Measurements from ENCODE around the gene STMN3. TPM values are rescaled to one million over a fixed set of nuclear protein-coding genes. Genes with fewer than 3 reads are reported as not detected.

STMN3 gene
- polyA plus RNA-seq, 3 donors: 10.6 to 16.9 (median 12.6) TPM

DNA sequence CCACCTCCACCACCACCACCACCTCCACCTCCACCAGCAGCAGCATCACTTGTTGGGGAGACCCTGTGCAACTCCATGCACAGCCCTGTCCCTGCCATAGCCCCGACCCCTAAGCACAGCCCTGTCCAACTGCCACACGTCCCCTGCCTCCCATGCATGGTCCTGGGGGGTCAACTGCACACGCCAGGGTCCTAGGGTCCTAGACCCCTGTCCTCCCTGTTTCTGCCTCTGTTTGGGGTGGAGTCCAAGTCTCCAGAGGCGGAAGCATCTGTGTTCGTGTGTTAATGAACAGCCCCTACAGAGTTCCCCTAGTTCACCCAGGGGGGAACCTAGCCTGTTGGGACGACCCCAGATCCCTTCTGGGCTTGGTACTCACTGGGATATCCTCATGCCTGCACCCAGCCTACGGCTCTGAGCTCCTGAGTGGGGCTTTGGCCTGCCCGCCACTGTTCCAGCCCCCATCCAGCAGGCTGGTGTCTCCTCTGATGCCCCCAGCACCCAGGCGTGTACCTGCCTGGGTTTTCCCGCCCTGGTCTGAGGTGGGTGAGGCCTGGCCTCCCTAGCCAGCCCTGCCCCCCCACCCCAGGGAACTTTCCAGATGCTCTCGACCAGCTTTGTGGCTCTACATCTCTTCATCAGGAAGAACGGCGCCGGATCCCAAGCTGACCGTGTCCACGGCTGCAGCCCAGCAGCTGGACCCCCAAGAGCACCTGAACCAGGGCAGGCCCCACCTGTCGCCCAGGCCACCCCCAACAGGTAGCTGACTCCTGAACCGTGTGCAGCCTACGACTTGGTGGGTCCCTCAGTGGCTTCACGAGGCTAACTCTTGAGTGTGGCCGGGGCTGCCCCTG, 40.7 kb upstream of the STMN3 start:
- no peak overlapping the region for H3K27ac ChIP-seq (ENCODE audit: low read depth, low read length)
- 88 to 98% (median 94%) methylated on average over 20 to 21 of the region's 21 CpGs for WGBS, 3 donors

DNA sequence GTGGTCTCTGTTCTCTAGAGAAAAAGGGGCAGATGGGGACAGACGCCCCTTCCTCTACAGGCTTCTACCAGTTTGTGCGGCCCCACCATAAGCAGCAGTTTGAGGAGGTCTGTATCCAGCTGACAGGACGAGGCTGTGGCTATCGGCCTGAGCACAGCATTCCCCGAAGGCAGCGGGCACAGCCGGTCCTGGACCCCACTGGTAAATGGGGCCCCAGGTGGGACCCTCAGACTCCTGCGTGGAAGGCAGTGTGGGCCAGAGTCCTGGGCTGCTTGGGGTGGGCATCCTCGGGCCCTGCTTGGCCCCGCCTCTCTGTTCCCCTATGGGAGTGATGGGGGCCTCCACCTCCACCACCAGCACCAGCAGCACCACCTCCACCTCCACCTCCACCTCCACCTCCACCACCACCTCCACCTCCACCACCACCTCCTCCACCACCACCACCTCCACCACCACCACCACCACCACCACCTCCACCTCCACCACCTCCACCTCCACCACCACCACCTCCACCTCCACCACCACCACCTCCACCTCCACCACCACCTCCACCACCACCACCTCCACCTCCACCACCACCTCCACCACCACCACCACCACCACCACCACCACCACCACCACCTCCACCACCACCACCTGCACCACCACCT, 40.0 kb upstream of the STMN3 start:
- 88 to 90% (median 89%) methylated on average over 8 to 10 of the region's 10 CpGs for WGBS, 3 donors
- H3K27ac ChIP-seq (ENCODE audit: low read depth, low read length): no peak overlapping the region

DNA sequence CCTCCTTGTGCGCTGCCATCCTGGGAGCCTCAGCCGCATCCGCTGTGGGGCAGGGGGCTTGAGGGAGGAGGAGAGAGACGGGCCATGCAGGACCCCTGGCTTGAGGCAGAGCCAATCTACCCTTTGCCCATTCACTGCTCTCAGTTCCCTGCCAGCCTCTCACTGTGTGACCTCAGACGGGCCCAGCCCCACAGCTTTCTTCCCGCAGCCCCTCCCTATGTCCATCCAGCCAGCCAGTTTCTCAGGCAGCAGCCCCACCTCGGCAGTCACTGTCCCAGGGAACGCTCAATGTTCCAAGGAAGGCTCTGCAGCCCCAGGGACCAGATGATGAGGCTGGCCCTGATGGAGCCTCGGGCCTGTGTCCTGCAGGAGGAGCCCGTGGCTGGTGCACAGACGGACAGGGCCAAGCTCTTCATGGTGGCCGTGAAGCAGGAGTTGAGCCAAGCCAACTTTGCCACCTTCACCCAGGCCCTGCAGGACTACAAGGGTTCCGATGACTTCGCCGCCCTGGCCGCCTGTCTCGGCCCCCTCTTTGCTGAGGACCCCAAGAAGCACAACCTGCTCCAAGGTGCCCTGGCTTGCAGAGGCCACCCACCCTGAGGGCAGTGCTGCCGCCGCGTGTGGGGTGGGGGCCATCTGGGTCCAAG, 39.3 kb upstream of the STMN3 start:
- H3K27ac ChIP-seq (ENCODE audit: low read depth, low read length): no peak overlapping the region
- WGBS, 3 donors: 69 to 81% (median 69%) methylated on average over 17 to 20 of the region's 20 CpGs

DNA sequence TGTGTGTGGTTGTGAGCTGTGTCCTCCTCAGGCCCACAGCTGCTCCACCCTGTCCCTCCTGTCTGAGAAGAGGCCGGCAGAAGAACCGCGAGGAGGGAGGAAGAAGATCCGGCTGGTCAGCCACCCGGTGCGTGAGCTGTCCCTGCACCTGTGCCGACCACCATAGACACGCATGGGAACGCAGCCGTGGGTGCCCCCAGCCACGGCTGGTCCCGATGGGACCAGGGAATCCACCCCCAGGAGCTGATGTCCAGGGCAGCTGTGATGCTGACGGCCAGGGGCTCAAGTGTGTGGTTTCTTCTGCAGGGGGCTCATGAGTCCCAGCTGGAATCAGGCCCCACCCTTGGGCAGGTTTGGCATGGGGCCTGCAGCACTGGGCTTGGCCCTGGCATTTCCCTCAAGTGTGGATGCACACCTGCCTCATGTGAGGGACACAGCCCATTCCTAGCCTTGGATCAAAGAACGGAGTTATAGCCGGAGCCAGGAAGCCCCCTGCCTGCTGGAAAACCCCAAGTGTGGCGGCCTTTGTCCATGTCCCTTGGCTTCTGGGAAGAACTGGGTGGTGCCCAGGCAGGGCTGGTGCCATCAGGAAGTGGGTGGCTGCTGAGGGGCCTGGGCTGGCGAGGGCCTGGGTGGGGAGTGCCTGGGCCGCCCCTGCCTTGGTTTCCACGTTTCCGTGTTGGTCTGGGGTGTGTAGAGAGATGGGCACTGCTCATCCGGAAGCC, 38.6 kb upstream of the STMN3 start:
- WGBS, 3 donors: 80 to 89% (median 80%) methylated on average over 10 to 21 of the region's 21 CpGs
- no peak overlapping the region for H3K27ac ChIP-seq (ENCODE audit: low read depth, low read length)

DNA sequence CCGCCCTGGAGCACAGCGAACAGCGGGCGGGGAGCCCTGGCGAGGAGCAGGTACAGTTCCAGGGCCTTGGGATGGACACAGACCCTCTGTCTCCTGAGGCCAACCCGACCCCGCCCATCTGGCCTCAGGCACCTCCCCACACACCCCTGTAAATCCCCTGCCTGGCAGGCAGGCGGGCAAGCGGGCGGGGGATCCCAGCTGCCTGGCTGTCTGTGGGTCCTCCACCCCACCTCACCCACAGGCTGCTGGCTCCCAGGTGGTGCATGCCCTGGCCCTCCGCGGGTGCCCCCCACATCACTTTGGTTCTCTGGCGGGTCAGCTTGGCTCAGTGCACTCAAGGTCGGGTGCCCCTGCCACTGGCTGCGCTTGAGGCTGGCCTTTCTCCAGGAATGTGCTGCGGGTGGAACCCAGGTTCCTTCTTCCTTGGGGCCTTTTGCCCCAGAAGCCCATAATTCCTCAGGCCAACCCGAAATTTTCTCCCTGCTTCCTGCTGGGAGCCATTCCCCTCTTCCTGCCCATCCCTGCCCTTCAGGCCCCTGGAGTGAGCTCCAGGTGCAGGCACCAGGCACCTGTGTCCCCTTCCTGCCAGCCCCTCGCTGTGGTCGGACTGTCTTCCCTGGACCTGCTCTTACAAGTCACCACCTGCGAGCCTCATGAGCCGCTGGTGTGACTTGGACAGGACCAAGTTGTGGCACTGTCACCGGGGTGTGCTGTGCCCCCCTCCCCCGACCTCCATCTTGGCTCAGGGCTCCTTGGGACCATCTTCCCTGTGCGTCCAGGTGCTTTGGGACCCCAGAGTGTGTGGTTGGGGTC, 37.9 kb upstream of the STMN3 start:
- 79 to 84% (median 84%) methylated on average over 24 of the region's 24 CpGs for WGBS, 3 donors
- no peak overlapping the region for H3K27ac ChIP-seq (ENCODE audit: low read depth, low read length)

DNA sequence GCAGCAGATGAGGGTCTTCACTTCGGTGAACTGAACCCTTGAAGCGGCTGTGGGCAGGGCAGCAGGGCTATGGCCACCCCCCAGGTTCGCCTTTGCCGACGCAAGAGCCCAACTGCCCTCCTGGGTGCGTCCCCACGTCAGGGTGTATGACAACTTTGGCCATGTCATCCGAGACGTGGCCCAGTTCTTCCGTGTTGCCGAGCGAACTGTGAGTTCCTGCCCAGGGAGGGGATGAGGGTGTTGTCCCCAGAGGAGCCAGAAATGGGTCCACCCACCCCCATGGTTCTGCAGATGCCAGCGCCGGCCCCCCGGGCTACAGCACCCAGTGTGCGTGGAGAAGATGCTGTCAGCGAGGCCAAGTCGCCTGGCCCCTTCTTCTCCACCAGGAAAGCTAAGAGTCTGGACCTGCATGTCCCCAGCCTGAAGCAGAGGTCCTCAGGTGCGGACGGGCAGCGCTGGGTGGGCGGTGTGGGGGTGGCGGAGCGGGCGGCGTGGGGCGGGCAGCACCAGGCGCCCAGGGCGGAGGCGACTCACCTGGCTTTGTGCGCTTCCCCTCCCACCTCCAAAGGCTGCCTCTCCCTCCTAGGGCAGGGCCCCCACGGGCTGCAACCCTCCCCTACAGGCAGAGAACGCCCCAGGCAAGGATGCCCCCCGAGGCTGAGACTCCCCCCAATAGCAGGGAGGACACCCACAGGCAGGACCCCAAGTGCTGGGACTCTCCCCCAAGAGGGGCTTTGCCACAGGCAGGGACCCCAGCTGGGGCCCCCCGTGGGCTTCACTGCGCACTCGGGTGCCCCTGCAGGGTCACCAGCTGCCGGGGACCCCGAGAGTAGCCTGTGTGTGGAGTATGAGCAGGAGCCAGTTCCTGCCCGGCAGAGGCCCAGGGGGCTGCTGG, 37.0 kb upstream of the STMN3 start:
- WGBS, 3 donors: 90 to 92% (median 90%) methylated on average over 38 to 40 of the region's 40 CpGs
- no peak overlapping the region for H3K27ac ChIP-seq (ENCODE audit: low read depth, low read length)

DNA sequence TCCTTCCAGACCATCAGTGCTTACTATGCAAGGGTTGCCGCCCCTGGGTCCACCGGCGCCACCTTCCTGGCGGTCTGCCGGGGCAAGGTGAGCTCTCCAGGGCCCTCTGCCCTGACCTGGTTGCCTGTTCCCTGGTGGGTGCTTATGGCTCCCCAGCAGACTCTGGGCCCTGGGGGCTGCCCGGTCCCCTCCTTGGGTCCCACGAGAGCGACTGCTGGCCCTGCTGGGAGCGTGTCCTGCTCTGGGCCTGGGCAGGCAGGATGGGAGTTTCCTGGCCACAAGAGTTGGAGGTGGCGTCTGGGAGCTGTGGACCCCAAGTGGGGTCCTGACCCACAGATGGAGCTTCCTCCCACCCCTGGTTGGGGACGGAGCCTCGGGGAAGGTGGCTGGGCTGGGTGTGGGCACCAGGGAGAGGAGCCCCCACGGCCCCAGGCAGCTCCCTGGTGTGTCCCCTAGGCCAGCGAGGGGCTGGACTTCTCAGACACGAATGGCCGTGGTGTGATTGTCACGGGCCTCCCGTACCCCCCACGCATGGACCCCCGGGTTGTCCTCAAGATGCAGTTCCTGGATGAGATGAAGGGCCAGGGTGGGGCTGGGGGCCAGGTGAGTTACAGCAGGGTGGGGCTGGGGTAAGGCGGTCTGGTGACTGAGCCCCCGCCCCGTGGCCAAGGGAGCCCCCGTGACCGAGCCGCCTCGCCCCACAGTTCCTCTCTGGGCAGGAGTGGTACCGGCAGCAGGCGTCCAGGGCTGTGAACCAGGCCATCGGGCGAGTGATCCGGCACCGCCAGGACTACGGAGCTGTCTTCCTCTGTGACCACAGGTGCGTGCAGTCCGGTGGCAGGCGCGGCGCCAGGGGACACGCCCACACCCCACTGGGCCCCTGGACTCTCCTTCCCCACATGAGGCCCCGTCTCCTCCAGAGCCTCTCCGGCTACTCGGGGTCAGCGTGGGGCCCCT, 36.1 kb upstream of the STMN3 start:
- 90 to 92% (median 92%) methylated on average over 44 of the region's 44 CpGs for WGBS, 3 donors
- H3K27ac ChIP-seq (ENCODE audit: low read depth, low read length): no peak overlapping the region

DNA sequence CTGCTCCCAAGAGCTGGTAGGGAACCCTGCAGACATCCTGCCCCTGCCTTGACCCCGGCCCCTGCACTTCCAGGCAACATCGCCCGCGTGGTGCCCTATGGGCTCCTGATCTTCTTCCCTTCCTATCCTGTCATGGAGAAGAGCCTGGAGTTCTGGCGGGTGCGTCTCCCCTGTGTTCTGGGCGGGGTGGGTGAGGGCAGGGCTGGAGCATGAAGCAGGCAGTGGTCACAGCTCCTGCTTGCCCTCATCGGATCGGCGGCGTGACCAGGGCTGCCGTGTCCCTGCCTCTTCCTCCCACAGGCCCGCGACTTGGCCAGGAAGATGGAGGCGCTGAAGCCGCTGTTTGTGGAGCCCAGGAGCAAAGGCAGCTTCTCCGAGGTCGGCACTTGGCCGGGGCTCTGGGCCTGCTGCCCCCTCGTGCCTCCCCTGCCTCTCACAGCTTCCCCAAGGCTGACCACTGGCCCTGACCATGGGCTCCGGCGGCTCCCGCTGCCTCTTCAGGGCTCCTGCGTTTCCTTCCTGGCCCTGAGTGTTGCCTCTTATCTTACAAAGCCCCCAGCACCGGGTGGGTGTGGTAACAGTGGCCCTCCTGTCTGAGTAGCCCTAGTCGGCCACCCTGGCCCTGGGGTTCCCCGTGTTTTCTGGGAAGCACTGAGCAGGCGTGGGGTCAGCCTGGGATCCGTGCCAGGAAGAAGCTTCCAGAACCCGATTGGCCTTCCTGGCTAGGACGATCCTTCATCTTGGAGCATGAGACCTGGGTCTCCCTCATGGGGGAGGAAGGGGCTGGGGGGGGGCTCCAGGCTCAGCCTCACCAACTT, 35.2 kb upstream of the STMN3 start:
- peak overlapping the region; percentile 95 for H3K27ac ChIP-seq (ENCODE audit: low read depth, low read length)
- 67 to 78% (median 68%) methylated on average over 31 of the region's 31 CpGs for WGBS, 3 donors

DNA sequence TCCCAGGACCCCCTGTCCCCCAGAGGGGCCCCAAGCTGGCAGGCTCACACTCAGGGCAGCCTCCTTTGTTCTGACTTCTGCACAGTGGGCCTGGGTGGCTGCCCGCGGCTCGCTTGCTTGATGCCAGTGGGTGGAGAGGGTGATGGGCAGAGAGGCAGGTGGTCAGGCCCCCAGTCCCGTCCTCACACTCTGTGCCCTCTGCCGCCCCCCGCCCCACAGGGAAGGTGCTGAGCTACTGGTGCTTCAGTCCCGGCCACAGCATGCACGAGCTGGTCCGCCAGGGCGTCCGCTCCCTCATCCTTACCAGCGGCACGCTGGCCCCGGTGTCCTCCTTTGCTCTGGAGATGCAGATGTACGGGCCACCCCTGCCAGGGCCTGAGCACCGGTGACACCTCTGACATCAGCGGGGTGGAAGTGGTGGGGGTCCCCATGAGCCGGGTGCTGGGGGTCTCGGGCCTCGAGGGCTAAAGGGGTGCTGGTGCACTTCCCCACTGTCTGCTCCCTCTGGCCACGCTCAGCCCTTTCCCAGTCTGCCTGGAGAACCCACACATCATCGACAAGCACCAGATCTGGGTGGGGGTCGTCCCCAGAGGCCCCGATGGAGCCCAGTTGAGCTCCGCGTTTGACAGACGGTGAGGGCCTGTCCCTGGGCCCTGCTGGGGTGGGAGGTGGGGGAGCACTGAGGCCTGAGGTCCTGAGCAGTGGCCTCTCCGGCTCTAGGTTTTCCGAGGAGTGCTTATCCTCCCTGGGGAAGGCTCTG, 34.4 kb upstream of the STMN3 start:
- peak overlapping the region; percentile 95 for H3K27ac ChIP-seq (ENCODE audit: low read depth, low read length)
- 84 to 90% (median 86%) methylated on average over 26 to 29 of the region's 29 CpGs for WGBS, 3 donors

DNA sequence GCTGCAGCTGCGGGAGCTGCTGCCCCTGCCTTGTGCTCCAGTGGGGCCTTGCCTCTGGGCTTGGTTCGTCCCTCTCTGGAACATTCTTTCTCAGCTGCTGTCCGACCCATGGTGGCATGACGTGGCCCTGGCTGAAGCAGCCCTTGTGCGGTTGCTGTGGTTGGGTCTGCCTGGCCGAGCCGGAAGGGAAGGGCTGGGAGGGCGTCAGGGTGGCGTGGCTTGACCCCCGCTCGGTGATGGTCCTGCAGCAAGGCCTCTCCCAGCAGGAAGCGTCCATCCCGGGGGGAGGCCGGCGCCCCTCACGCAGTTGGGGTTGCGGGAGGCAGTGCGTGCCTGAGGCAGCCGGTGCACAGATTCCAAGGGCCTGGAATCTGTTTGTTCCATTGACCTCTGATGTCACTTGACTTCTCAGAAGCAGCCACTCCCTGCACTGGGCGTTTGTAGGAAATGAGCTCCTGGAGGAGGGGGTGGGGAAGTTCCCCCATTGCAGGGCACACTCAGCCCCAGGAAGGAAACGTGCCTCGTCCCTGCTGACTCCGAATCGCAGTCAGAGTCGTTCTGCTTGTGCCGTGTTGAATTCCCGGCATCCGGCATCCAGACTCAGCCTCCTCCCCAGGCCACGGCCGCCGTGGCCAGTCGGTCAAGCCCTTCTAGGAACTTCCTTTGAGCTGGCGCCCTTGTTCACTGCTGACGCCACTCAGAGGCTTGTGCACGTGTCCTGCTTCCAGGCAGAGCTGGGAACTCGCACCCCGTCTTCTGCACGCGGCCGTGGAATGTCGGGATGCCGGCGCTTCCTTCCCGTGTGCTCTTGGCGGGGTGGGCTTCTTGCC, 33.5 kb upstream of the STMN3 start:
- 9 to 68% (median 16%) methylated on average over 44 to 45 of the region's 45 CpGs for WGBS, 3 donors
- H3K27ac ChIP-seq (ENCODE audit: low read depth, low read length): peak overlapping the region; percentile 95

DNA sequence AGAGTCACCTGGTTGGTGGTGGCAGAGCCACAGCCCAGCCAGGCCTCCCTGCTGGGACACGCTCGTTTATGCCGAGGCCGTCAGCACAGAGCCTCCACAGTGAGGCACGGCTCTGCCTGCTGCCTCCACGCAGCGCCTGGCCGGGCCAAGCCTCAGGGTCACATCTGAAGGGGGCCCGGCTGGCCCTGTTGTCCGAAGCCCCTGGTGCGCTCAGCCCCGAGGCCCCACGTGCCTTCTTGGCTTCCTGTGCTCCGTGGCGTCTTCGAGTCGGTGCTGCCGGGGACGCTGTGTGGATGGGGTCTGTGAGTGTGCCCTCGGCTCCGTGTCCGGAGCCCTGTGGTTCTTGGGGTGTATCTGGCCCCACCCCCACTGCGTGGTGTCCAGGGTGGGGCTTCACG, 32.9 kb upstream of the STMN3 start:
- peak overlapping the region; percentile 86 for H3K27ac ChIP-seq (ENCODE audit: low read depth, low read length)
- 81 to 87% (median 84%) methylated on average over 24 of the region's 24 CpGs for WGBS, 3 donors

DNA sequence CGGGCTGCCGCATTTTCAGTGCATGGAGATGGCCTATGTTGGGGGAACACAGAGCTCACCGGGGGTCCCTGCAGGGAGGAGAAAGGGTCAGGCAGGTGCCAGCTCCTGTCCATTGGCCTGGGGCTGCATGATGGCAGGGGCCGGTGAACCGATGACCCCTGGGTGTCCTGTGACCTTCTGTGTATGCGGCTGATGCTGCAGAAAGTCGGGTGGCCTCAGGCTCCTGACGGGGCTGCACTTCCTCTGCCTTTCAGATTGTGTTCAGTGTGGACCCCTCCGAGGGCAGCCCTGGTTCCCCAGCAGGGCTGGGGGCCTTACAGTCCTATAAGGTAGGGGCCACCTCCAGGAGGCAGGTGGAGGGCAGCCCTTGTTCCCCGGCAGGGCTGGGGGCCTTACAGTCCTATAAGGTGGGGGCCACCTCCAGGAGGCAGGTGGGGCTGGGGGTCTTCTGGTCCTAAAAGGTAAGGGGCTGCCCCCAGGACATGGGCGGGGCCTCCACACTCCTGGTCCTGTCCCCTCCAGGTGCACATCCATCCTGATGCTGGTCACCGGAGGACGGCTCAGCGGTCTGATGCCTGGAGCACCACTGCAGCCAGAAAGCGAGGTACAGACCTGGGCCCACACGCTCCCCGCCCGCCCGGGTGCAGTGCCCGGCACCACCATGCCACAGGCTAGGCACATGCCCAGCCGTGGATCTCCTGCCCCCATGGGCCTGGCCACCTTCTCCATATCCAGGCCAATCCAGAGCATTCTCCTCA, 32.2 kb upstream of the STMN3 start:
- WGBS, 3 donors: 92 to 94% (median 93%) methylated on average over 21 of the region's 21 CpGs
- H3K27ac ChIP-seq (ENCODE audit: low read depth, low read length): no peak overlapping the region

Measured in adipose tissue (tissue), 3 donors.